OCI-LY1 (cell line): ENCODE data around the gene BST1.

ENCODE experiments used
- H2AFZ ChIP-seq: fragments of 200-600 bp; sonication (generic), shearing (Covaris generic); 2 replicates; pipeline ENCODE4 v1.6.0; 2014; ENCODE audit warnings: antibody characterized with exemption, mild to moderate bottlenecking, low read length
- H3F3A ChIP-seq: fragments of 200-600 bp; sonication (generic), shearing (Covaris generic); 2 replicates; pipeline ENCODE4 v1.6.0; 2014; ENCODE audit warnings: mild to moderate bottlenecking, antibody characterized with exemption, low read length, moderate library complexity; ENCODE audit not compliant: insufficient read depth
- H3K27ac ChIP-seq: fragments of 200-600 bp; sonication (generic); 2 replicates; pipeline ENCODE4 v1.5.1; 2014; ENCODE audit warnings: low read length, mixed run types, mild to moderate bottlenecking, low read depth; ENCODE audit not compliant: poor library complexity, severe bottlenecking
- H3K27me3 ChIP-seq: fragments of 200-600 bp; sonication (generic); 2 replicates; pipeline ENCODE4 v1.6.0; 2014; ENCODE audit warnings: antibody characterized with exemption, mild to moderate bottlenecking, low read length, moderate library complexity; ENCODE audit not compliant: insufficient read depth
- H3K36me3 ChIP-seq: fragments of 200-600 bp; sonication (generic); 2 replicates; pipeline ENCODE4 v1.6.1; 2014; ENCODE audit warnings: mild to moderate bottlenecking, antibody characterized with exemption, low read length, moderate library complexity, mixed read lengths; ENCODE audit not compliant: insufficient read depth
- H3K4me1 ChIP-seq: fragments of 200-600 bp; sonication (generic); 2 replicates; pipeline ENCODE4 v1.5.1; 2014; ENCODE audit warnings: mild to moderate bottlenecking, low read length, moderate library complexity; ENCODE audit not compliant: insufficient read depth, severe bottlenecking
- H3K4me2 ChIP-seq: fragments of 200-600 bp; sonication (generic), shearing (Covaris generic); 2 replicates; pipeline ENCODE4 v1.6.1; 2014; ENCODE audit warnings: low read length
- H3K4me3 ChIP-seq: fragments of 200-600 bp; sonication (generic); 2 replicates; pipeline ENCODE4 v1.5.1; 2014; ENCODE audit warnings: low read length, low read depth, mild to moderate bottlenecking, mixed read lengths; ENCODE audit not compliant: poor library complexity, severe bottlenecking
- H3K79me2 ChIP-seq: fragments of 200-600 bp; shearing (Covaris generic); 2 replicates; pipeline ENCODE4 v1.6.1; 2016; ENCODE audit warnings: mixed run types, low read length, mixed read lengths; ENCODE audit not compliant: insufficient read depth
- H3K9ac ChIP-seq: fragments of 200-600 bp; sonication (generic), shearing (Covaris generic); 2 replicates; pipeline ENCODE4 v1.6.1; 2014; ENCODE audit warnings: mild to moderate bottlenecking, low read length, mixed read lengths
- H3K9me2 ChIP-seq: fragments of 200-600 bp; sonication (generic), shearing (Covaris generic); 2 replicates; pipeline ENCODE4 v1.6.1; 2014; ENCODE audit warnings: low read depth, mild to moderate bottlenecking, low read length, mixed read lengths
- H3K9me3 ChIP-seq: fragments of 200-600 bp; shearing (Covaris generic); 2 replicates; pipeline ENCODE4 v1.6.1; 2014; ENCODE audit warnings: low read length, mixed read lengths
- H4K20me1 ChIP-seq: fragments of 200-600 bp; sonication (generic), shearing (Covaris generic); 2 replicates; pipeline ENCODE4 v1.6.0; 2016; ENCODE audit warnings: mild to moderate bottlenecking, low read length; ENCODE audit not compliant: insufficient read depth
- EZH2 ChIP-seq: fragments of 200-600 bp; sonication (generic), shearing (Covaris generic); IDR thresholded peaks from 2 replicates; pipeline ENCODE4 v1.8.0; 2017; ENCODE audit warnings: borderline replicate concordance, mixed run types, mild to moderate bottlenecking, antibody characterized with exemption, low read length, moderate library complexity, mixed read lengths
- TF ChIP-seq, protein P1 (sequence below): fragments of 200-600 bp; sonication (generic), shearing (Covaris generic); IDR thresholded peaks from 2 replicates; pipeline ENCODE4 v1.5.1; 2017; ENCODE audit warnings: mild to moderate bottlenecking, antibody characterized with exemption, low read length, moderate library complexity, mixed read lengths

The BST1 gene

DNA sequence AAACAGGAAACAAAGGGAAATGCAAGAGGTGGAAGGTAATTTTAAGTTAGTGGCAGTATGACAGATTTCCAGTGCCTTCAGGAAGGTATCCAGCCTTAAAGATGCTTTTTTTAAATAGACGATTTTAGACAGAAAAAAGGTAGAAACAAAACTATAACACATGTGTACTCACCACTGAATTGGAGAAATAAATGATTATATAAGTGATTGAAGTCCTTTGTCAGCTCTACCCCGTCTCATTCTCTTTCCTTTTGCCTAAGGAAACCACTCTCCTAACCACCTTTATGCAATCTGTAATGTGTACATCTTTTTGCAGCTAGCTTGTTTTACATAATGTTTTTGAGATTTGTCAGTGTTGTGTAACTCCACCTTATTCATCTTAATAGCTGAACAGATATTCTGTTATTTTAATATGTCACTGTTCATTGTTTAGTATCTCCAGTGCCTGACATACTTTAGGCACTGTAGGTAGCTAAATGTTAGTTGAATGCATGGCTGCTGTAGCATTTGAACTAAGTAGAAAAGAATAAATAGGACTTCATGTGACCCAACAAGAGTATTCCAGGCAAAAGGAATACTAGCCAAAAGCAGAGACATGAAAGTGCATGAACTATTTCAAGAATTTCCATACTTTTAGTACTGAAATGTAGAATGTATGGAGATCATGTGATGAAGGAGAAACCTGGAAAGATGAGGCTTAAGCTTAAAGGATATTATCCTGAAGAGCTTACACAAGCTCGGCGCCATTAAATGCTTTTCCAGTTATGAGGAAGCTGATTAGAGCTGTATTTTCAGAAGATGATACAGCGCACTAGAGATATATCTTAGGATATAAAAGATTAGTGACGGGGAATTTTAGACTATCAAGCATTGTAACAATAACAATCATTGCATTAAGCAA, 20.4 kb upstream of the BST1 start:
- no peaks in the 10 kb centered on the region for H3K9me2 ChIP-seq
- peak overlapping the region; percentile 99 for H3K4me3 ChIP-seq
- H3K4me1 ChIP-seq, result peaks cover 32% of the 10 kb centered on the region
- H3K4me2 ChIP-seq, result peak overlapping the region; percentile 80
- peak overlapping the region; percentile 78 for H3K27ac ChIP-seq
- H3K9me3 ChIP-seq, result no peaks in the 10 kb centered on the region
- H3K36me3 ChIP-seq, result peaks cover 16% of the 10 kb centered on the region
- H3K27me3 ChIP-seq, result no peaks in the 10 kb centered on the region
- H4K20me1 ChIP-seq, result no peaks in the 10 kb centered on the region
- TF ChIP-seq, protein P1, sequence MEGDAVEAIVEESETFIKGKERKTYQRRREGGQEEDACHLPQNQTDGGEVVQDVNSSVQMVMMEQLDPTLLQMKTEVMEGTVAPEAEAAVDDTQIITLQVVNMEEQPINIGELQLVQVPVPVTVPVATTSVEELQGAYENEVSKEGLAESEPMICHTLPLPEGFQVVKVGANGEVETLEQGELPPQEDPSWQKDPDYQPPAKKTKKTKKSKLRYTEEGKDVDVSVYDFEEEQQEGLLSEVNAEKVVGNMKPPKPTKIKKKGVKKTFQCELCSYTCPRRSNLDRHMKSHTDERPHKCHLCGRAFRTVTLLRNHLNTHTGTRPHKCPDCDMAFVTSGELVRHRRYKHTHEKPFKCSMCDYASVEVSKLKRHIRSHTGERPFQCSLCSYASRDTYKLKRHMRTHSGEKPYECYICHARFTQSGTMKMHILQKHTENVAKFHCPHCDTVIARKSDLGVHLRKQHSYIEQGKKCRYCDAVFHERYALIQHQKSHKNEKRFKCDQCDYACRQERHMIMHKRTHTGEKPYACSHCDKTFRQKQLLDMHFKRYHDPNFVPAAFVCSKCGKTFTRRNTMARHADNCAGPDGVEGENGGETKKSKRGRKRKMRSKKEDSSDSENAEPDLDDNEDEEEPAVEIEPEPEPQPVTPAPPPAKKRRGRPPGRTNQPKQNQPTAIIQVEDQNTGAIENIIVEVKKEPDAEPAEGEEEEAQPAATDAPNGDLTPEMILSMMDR, result no peak
- TF ChIP-seq EZH2, result no peak
- H3F3A ChIP-seq, result no peaks in the 10 kb centered on the region
- no peak overlapping the region for H2AFZ ChIP-seq
- peak overlapping the region; percentile 99 for H3K9ac ChIP-seq
- peaks cover 37% of the 10 kb centered on the region for H3K79me2 ChIP-seq

DNA sequence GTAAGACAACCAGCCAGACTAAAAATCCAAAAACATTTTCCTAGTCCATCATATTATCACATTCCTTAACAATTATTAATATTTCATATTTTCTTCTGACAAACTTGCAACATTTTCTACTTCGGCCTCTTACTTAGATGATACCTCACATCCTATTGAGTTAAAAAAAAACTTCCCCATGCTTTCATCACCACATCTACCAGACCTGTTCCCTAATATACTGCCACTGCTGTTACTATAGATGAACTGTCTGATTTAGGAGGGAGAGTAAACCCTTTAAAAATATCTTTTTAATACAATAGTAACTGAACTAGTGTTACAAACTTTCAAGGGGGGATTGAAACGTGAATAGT, 19.7 kb upstream of the BST1 start:
- peaks cover 19% of the 10 kb centered on the region for H3K36me3 ChIP-seq
- no peaks in the 10 kb centered on the region for H3F3A ChIP-seq
- H3K9ac ChIP-seq, result no peak overlapping the region
- no peak overlapping the region for H3K27ac ChIP-seq
- H4K20me1 ChIP-seq, result no peaks in the 10 kb centered on the region
- no peak for TF ChIP-seq EZH2
- TF ChIP-seq, protein P1, result no peak
- H3K4me3 ChIP-seq, result peak overlapping the region; percentile 99
- H3K9me3 ChIP-seq, result no peaks in the 10 kb centered on the region
- peak overlapping the region; percentile 80 for H3K4me2 ChIP-seq
- no peak overlapping the region for H2AFZ ChIP-seq
- H3K4me1 ChIP-seq, result peaks cover 31% of the 10 kb centered on the region
- no peaks in the 10 kb centered on the region for H3K27me3 ChIP-seq
- H3K9me2 ChIP-seq, result no peaks in the 10 kb centered on the region
- H3K79me2 ChIP-seq, result peaks cover 35% of the 10 kb centered on the region

DNA sequence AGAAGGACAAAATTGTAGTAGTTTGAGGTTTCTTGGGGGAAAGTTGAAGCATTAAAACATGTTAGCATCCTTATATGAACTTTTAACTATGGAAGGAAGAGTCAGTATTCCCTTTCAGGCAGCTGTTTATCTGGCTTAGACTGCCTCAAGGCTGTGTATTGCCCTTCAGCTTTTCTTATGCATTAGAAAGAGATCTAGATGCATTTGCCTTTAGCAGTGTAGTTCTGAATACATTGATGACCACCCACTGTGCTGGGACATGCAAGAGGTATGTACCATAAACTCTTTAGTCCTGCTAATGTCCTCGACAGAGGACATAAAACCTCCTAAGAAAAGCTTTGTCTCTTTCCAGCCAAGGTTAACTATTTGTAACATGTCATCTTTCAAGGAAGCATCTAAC, 18.4 kb upstream of the BST1 start:
- Histone ChIP-seq H3K27ac (no peak overlapping the region), H3K4me3 (no peak overlapping the region), H2AFZ (no peak overlapping the region), H3K36me3 (peaks cover 19% of the 10 kb centered on the region), H3K9me3 (no peaks in the 10 kb centered on the region), H3K9me2 (no peaks in the 10 kb centered on the region), H3K9ac (no peak overlapping the region), H4K20me1 (no peaks in the 10 kb centered on the region), H3F3A (no peaks in the 10 kb centered on the region), H3K4me1 (peaks cover 19% of the 10 kb centered on the region), H3K4me2 (no peak overlapping the region), H3K27me3 (no peaks in the 10 kb centered on the region), H3K79me2 (peaks cover 25% of the 10 kb centered on the region)
- TF ChIP-seq, protein P1, result no peak
- no peak for TF ChIP-seq EZH2
